Erythroblast (primary cell): ENCODE results near the gene MNX1.

Experiments
- DNase-seq, 2 experiments: peaks; one replicate each; lab custom pipeline; 2025; lab: John Stamatoyannopoulos, UW
- GATA1 ChIP-seq: IDR thresholded peaks from 2 replicates; pipeline ENCODE4 v1.6.1; 2011; ENCODE audit warnings: low read depth, mild to moderate bottlenecking, control low read depth, low read length, moderate library complexity
- POLR2A ChIP-seq: IDR thresholded peaks from 2 replicates; pipeline ENCODE4 v1.6.1; 2011; ENCODE audit warnings: mild to moderate bottlenecking, low read length

The MNX1 gene

GRCh38 chr7:157023589-157023905, 13.1 kb upstream of the MNX1 start:
- DNase-seq, result no peak
- TF ChIP-seq POLR2A (no peak), GATA1 (no peak)

GRCh38 chr7:157022681-157023588, 12.5 kb upstream of the MNX1 start:
- no peak for DNase-seq

DNA sequence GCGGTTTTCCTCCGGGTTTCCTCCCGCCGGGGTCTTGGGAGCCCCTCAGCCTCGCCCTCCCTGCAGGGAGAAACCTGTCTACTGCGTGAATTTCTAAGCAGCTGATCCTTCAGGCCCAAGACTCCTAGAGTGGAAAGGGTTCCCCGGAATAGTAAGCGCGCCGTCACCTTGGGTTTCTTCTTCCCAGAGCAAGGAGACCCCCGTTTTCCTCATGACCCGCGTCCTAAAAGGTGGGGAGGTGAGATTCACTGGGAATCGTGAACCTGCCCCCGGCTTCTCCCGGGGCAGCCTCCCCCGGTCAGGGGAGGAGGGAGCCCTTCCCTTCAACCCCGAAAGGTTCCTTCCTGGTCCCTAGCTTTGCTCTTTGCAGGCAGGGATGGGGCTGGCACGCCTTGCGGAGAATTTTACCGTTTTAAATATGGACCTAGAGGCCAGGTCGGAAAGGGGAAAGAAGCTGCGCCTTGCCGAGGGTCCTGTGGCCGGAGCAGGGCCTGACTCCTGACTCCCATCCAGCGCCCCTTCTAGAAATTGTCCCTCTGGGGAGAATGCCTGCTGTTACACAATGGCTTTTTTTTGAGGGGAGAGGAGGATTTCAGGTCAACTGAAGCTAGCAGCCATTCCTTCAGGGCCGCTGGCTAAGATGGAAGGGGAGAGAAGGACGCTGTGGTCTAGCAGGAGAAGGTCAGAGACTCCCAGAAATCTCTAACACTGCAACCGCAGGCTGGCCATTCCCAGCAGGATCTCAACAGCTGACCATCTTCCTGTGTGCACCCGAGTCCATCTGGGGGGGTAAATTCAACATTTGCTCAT, 11.6 kb upstream of the MNX1 start:
- DNase-seq, result no peak
- TF ChIP-seq POLR2A (no peak), GATA1 (no peak)

More at GRCh38 chr7:157022681-157023588, 12.5 kb upstream of the MNX1 start:
- TF ChIP-seq POLR2A (no peak), GATA1 (no peak)

DNA sequence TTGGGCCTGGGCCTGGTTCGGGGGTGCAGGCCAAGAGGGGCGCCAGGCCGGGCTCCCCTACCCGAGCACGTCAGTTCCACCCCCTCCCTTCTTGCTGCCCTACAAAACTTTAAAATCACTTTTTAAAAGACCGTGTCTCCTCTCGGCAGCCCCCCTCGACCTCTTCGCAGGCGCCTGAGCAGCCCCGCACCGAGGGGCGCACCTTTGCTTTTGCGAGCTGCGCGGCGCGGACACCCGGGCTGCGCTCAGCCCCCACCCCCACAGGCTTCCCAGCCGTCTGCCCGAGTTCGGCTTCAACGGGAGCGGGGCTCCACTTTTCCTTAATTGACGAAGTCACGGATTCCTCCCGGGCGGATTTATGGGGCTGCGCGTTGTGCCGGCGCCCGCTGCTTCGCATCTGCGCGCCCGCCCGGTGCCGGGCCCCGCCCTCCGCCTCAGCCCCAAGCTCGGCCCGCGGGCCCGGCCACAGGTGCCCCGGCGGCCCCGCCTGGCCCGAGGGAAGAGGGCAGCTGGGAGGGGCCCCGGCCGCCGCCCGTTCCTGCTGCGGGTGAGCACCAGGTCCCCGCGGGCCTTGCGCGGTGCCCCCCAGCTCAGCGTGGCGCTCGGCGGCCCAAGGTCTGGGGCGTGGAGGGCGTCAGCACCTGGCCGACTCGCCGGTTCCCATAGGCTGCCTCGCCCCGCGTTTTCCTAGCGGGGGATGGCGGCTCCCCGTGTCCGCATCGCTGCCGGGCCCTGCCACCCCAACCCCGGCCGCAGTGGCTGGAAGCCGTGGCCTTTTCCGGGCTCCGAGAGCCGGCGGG, 10.8 kb upstream of the MNX1 start:
- TF ChIP-seq GATA1, result no peak
- TF ChIP-seq POLR2A, result no peak
- DNase-seq, result no peak

GRCh38 chr7:157020514-157021070, 10.1 kb upstream of the MNX1 start:
- DNase-seq, result no peak
- TF ChIP-seq GATA1 (no peak), POLR2A (no peak)

DNA sequence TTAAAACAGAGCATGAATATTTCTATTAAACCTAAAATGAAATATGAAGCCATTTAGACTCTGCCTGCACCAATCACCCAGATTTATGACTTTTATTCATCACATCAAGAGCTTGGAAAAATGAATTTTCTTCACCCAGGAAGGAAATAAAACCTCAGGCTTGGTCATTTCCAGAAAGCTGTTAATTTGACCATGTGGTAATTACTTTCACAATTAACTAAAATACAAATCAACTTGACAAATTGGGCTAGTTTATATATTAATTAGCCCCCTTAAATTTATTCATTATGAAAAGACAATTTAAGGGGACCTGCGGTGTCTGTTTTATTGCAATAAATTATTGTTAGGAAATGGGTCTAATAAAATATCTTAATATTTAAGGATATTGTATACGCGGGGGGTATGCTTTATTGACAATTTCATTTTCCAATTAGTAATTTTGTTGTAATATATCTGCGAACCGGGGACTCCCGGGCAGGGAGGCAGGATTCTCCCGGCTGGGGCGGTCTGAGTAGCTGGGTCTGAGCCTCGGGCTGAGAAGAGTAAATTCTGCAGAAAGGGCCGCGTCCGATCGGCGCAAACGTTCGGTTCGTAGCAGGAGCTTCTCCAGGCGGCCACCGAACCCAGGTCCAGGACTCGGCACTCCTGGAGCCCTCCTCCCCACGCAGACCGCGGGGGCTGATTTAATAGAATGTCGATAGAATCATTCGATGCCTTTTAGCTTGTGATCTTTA, 9.4 kb upstream of the MNX1 start:
- TF ChIP-seq POLR2A, result no peak
- TF ChIP-seq GATA1, result no peak
- DNase-seq, result no peak

DNA sequence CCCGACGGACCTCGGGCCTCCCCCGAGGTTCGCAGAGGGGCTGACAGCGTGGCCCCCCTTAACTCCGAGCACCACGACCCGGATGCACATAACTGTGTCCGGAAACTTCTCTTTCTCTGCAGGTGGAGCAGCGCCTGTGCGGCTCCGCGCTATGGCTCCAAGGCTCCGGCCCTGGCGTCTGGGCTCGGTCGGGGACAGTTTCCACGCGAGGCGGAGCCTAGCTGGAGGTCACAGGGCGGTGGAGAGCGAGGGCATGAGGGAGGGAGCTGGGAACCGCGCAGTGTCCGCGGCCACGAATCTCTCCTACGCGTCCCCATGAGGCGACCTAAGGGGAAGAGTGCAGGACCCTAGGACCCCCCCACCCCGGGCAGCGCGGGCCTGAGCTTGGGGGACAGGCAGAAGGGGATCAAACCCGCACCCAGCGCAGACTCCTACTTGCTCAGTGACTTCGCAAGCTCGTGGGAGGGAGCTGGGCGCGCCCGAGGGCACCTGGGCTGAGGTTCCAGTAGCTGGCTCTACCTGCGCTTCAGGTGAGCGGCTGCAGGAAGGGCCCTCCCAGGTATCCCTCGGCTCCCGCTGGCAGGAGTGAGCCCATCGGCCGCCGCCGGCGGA, 8.6 kb upstream of the MNX1 start:
- DNase-seq, result no peak
- no peak for TF ChIP-seq POLR2A
- TF ChIP-seq GATA1, result no peak

DNA sequence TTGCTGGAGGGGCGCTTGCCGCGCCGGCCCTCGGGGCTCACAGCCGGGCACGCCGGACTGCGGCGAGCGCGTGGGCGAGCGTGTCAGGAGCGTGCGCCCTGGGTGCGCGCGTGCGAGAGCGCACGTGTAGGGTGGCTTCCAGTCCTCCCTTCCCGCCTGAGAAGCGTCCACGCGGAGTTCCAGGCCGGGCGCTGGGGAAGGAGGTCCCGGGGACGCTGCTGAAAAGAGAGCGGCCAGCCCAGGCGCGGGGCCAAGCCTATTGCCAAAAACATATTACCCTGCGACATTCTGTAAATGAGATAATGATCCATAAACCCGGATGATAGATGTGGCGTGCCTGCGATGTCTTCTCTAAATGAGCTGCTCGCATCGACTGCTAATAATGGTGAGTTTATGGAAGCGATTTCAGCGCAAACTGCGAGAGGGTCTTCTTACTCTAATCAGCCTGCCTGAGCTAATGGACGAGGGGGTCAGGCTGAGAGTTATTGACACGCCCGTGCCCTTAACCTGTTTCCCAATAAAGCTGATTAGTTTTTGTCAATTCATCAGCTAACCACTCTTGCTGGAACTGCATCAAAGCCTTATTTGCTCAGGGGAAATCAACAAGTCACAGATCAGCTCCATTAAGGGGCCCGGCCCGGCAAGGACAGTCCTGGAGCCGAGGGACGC, 8.0 kb upstream of the MNX1 start:
- TF ChIP-seq POLR2A (no peak), GATA1 (no peak)
- no peak for DNase-seq

GRCh38 chr7:157017603-157018327, 7.3 kb upstream of the MNX1 start:
- TF ChIP-seq GATA1, result no peak
- no peak for TF ChIP-seq POLR2A
- DNase-seq, result no peak

GRCh38 chr7:157017149-157017548, 6.7 kb upstream of the MNX1 start:
- TF ChIP-seq GATA1 (no peak), POLR2A (no peak)
- DNase-seq, result no peak

- TF ChIP-seq GATA1 (no peak), POLR2A (no peak)
- DNase-seq, result no peak
Measured at GRCh38 chr7:157016352-157017041, 6.0 kb upstream of the MNX1 start.

DNA sequence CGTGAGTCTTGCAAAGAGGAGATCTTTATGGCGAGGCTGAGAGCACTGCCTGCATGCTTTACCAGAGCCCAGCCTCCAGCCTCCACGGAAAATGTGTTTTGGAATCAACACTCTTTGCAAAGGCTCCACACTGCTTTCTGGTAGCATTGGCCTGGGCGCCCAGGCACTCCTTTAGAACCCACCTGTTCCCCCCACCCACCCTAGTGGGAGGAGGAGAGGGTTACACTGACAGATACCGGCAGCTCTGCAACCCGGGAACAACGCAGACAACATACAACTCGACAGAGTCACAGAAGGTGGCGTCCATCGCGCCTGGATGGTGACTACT, 5.5 kb upstream of the MNX1 start:
- DNase-seq, result no peak
- TF ChIP-seq POLR2A (no peak), GATA1 (no peak)
